ENCODE results near the gene ASPSCR1. TPM values are rescaled to one million over a fixed set of nuclear protein-coding genes. Genes with fewer than 3 reads are reported as not detected.
"Not testable (repeated sequence)": the region's sequence is repeated elsewhere in the genome, so short reads cannot be mapped to it uniquely, and the experiment has no call there.

The ASPSCR1 gene
- total RNA-seq, 1 experiment from 2014 or later = 37.7 TPM

DNA sequence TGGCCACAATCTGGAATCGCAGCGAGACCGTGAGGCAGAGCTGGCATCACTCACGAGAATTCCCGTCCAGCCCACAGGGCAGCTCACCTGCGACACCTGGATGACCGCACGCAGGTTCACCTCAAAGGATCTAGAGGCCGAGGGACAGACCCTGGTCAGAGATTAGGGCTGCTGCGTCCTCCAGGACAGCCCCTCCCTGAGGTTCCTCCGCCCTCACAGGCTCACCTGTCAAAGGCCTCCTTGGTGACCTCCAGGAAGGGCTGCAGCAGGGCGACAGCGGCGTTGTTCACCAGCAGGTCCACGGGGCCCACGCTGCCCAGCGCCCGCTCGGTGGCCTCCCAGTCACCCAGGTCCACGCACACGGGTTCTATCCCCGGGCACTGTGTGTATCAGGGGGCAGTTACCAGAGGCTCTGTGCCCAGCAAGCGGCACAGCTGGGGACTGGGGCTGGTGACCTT, 59.2 kb downstream of the ASPSCR1 start:
- intact Hi-C loops (cut with micrococcal nuclease; ENCODE audit: unreplicated experiment) = no loop called here
- Mint-ChIP-seq H3K36me3 (ENCODE audit: insufficient read depth, unreplicated experiment) (peaks cover 30% of the 10 kb centered on the region), H3K4me1 (ENCODE audit: low read depth, unreplicated experiment) (peaks cover 7% of the 10 kb centered on the region), H3K9me3 (ENCODE audit: low read depth, unreplicated experiment) (no peaks in the 10 kb centered on the region), H3K27me3 (ENCODE audit: unreplicated experiment) (no peaks in the 10 kb centered on the region), H3K27ac (ENCODE audit: unreplicated experiment) (no peak overlapping the region), H3K4me3 (ENCODE audit: low read depth, unreplicated experiment) (peak overlapping the region; percentile 86)
- TF ChIP-seq, protein P1, sequence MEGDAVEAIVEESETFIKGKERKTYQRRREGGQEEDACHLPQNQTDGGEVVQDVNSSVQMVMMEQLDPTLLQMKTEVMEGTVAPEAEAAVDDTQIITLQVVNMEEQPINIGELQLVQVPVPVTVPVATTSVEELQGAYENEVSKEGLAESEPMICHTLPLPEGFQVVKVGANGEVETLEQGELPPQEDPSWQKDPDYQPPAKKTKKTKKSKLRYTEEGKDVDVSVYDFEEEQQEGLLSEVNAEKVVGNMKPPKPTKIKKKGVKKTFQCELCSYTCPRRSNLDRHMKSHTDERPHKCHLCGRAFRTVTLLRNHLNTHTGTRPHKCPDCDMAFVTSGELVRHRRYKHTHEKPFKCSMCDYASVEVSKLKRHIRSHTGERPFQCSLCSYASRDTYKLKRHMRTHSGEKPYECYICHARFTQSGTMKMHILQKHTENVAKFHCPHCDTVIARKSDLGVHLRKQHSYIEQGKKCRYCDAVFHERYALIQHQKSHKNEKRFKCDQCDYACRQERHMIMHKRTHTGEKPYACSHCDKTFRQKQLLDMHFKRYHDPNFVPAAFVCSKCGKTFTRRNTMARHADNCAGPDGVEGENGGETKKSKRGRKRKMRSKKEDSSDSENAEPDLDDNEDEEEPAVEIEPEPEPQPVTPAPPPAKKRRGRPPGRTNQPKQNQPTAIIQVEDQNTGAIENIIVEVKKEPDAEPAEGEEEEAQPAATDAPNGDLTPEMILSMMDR (IDR thresholded peaks at IDR 0.05; ENCODE audit: unreplicated experiment) = no peak
- no TSS peak for BruUV-seq (replicated peaks)
- CTCF ChIA-PET = interaction anchor here (0.8 kb wide), 1 partner anchor 30 kb away, joined by 3 read pairs; no protein-coding TSS in a partner anchor
- no peak for DNase-seq

- no TSS peak for BruUV-seq (replicated peaks)
- H3K36me3 Mint-ChIP-seq (ENCODE audit: insufficient read depth, unreplicated experiment) = peaks cover 26% of the 10 kb centered on the region
- H3K27me3 Mint-ChIP-seq (ENCODE audit: unreplicated experiment) = no peaks in the 10 kb centered on the region
- DNase-seq = peak; percentile 98
- intact Hi-C loops (cut with micrococcal nuclease; ENCODE audit: unreplicated experiment) = no loop called here
- no peaks in the 10 kb centered on the region for H3K9me3 Mint-ChIP-seq (ENCODE audit: low read depth, unreplicated experiment)
- peak within 1 kb of the TSS; percentile 31 for H3K27ac Mint-ChIP-seq (ENCODE audit: unreplicated experiment)
- peaks cover 7% of the 10 kb centered on the region for H3K4me1 Mint-ChIP-seq (ENCODE audit: low read depth, unreplicated experiment)
- CTCF ChIA-PET = interaction anchor here (0.6 to 1.4 kb wide), 9 partner anchors 13 to 219 kb away, joined by 3 to 24 read pairs (median 4); partner anchors contain the start of genes CENPX, GPS1, LRRC45 and RFNG
- H3K4me3 Mint-ChIP-seq (ENCODE audit: low read depth, unreplicated experiment) = peak within 1 kb of the TSS; percentile 86
- TF ChIP-seq, protein P1 (IDR thresholded peaks at IDR 0.05; ENCODE audit: unreplicated experiment) = peak; percentile 84
These were observed 59.9 kb downstream of the ASPSCR1 start, which contains the start of gene DCXR for GRCh38 chr17:82037092-82037888. DCXR (minus strand) TSS chr17:82037697; CDS start chr17:82037682, 15 bp downstream.

GRCh38 chr17:82037889-82038195, 60.4 kb downstream of the ASPSCR1 start:
- peaks cover 23% of the 10 kb centered on the region for H3K36me3 Mint-ChIP-seq (ENCODE audit: insufficient read depth, unreplicated experiment)
- DNase-seq = no peak
- peak overlapping the region; percentile 86 for H3K4me3 Mint-ChIP-seq (ENCODE audit: low read depth, unreplicated experiment)
- TF ChIP-seq, protein P1 (IDR thresholded peaks at IDR 0.05; ENCODE audit: unreplicated experiment) = no peak
- CTCF ChIA-PET = interaction anchor here (0.6 to 1.4 kb wide), 8 partner anchors 13 to 220 kb away, joined by 3 to 24 read pairs (median 4); partner anchors contain the start of genes CENPX, GPS1, LRRC45 and RFNG
- H3K4me1 Mint-ChIP-seq (ENCODE audit: low read depth, unreplicated experiment) = peaks cover 7% of the 10 kb centered on the region
- no TSS peak for BruUV-seq (replicated peaks)
- H3K27me3 Mint-ChIP-seq (ENCODE audit: unreplicated experiment) = no peaks in the 10 kb centered on the region
- H3K9me3 Mint-ChIP-seq (ENCODE audit: low read depth, unreplicated experiment) = no peaks in the 10 kb centered on the region
- intact Hi-C loops (cut with micrococcal nuclease; ENCODE audit: unreplicated experiment) = no loop called here
- peak overlapping the region; percentile 31 for H3K27ac Mint-ChIP-seq (ENCODE audit: unreplicated experiment)

DNA sequence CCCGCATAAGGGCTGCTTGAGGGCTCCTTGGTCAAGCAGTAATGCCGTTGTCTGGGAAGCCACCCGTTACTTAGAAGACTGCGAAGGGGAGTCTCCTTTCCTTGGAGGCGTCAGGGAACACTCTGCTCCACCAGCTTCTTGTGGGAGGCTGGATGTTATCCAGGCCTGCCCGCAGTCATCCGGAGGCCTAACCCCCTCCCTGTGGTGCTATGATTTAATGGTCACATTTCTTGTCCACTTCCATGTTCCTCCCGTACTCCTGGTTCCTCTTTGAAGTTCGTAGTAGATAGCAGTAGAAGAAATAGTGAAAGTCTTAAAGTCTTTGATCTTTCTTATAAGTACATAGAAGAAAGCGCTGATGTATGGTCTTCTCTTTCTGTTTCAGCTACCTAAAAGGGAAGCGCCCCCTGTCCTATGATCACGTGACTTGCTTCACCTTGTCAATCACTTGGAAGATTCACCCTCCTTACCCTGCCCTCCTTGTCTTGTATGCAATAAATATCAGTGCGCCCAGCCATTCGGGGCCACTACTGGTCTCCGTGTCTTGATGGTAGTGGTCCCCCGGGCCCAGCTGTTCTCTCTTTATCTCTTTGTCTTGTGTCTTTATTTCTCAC, 61.5 kb downstream of the ASPSCR1 start:
- H3K4me3 Mint-ChIP-seq (ENCODE audit: low read depth, unreplicated experiment); H3K27ac Mint-ChIP-seq (ENCODE audit: unreplicated experiment); intact Hi-C loops (cut with micrococcal nuclease; ENCODE audit: unreplicated experiment); H3K9me3 Mint-ChIP-seq (ENCODE audit: low read depth, unreplicated experiment); BruUV-seq (replicated peaks); CTCF ChIA-PET; DNase-seq; H3K27me3 Mint-ChIP-seq (ENCODE audit: unreplicated experiment); H3K4me1 Mint-ChIP-seq (ENCODE audit: low read depth, unreplicated experiment): not testable (repeated sequence)
- H3K36me3 Mint-ChIP-seq (ENCODE audit: insufficient read depth, unreplicated experiment) = peaks cover 23% of the 10 kb centered on the region

Measured in Calu3 (cell line).